ENCODE results near the gene SP140.
"Not testable (repeated sequence)": the region's sequence is repeated elsewhere in the genome, so short reads cannot be mapped to it uniquely, and the experiment has no call there.

Gene SP140

DNA sequence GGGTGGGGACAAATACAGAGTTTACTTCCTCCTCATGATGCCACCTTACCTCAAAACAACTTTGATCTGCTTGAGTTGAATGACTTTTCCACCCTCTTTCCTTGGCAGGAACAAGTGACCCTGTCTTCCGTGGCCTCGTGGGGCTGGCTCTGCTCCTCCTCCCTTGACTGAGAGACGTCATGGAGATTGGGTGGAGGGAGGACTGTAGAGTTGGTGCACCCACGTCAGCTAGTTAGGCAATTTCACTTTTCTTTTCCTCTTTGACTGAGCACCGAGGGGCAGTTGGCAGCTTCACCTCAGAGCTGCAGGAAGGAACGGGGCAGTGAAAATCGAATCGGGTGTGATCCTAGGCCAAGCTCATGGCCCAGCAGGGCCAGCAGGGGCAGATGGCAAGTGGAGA is at the start of gene SP140:
Gene SP140, plus strand, starts transcription at position 251 of the 400 bp plus-strand sequence. Its CDS starts 109 bp downstream, at position 360.
- no peak for DNase-seq

DNA sequence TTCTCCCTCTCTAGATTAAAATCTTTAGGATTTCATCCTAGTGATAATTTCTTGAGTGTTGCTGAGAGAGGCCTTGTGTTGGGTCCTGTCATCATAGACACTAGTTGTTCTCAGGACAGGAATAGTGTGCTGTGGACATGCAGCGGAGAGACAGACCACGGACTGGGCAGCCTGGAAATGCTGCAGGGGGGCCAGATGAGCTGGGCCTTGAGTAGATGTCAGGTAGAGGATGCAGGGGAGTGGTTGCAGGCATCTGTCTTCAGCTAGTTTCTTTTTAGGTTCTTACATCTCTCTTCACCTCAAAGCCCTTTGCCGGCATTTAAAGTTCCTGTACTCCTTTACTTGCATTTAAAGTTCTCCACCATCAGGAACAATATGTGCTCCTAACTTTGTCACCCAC is 48.5 kb upstream of the SP140 start:
- DNase-seq, result no peak

DNA sequence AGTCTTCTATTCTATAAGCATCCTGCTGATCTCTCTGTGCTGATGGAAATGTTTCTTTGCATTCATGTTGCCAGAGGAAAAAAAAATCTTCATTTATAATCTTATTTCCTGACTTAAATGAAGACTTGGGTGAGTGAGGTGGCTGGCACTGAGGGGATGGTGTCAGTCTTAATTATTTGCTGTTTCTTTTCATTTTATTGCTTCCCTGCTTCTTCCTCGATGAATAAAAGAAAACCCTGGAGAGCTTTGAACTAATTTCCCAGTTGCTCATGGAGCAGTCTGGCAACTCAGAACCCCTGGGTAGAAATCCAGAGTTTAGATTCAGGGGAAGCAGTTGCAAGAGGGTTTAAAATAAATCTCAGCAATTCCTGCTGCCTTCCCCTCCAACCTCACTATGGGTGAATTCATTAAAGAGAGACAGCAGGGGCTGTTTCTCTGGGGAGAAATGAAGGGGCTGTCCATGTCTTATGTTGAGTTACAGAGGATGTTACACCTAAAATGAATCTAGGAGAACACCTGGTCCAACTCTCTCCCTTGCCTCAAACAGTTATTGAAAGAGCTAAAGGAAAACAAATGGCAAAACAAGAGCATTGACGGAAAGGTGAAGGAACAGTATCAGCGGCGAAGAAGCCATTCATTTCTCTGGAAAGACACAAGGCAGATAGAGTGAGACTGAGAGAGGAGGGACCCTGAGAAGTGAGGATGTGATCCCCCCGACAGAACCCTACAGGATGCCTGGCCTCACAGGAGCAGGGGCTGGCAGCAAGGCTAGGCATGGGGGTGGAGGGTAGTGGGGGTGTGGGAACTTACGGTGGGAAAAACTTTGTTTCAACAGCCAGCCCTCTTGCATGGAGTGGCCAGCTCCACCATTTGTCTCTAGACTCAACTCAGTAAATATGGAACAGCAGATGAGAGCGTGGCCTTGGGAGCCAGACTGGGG is 46.7 kb upstream of the SP140 start:
- no peak for DNase-seq

DNA sequence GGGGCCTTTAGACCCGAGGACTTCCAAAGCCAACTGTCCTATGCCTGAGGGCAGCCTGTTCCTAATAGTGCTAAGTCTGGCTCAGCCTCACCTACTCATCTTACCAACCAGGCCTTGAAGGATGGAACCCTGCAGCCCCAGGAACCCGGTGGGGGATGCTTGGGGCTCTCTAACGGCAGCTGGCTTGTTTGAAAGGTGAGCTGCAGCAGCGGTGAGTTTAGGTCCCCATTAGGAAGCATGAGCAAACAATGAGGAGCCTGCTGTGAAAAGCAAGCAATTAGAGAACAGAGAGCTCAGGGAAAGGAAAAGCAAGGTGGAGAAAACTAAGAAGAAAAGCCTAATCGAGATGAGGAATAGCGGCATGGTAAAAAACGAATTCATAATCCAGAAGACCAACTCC is 45.6 kb upstream of the SP140 start:
- DNase-seq, result no peak

DNA sequence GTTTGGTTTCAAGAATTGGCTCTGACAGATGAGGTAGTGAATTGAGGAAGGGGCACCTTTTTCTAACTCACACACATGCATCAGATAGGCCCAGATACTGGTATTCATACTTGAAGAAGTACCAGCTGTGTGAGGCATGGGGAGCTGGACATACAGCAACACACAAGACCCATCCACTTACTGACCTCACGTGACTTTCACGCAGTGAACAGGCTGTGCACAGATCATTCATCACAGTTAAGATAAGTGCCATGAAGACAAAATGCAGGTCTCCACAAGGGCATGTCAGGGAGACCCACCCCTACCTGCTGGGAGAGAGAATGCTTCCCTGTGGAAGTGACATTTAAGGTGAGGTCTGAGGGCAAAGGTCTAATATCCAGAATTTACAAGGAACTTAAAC is 44.3 kb upstream of the SP140 start:
- DNase-seq, result no peak

DNA sequence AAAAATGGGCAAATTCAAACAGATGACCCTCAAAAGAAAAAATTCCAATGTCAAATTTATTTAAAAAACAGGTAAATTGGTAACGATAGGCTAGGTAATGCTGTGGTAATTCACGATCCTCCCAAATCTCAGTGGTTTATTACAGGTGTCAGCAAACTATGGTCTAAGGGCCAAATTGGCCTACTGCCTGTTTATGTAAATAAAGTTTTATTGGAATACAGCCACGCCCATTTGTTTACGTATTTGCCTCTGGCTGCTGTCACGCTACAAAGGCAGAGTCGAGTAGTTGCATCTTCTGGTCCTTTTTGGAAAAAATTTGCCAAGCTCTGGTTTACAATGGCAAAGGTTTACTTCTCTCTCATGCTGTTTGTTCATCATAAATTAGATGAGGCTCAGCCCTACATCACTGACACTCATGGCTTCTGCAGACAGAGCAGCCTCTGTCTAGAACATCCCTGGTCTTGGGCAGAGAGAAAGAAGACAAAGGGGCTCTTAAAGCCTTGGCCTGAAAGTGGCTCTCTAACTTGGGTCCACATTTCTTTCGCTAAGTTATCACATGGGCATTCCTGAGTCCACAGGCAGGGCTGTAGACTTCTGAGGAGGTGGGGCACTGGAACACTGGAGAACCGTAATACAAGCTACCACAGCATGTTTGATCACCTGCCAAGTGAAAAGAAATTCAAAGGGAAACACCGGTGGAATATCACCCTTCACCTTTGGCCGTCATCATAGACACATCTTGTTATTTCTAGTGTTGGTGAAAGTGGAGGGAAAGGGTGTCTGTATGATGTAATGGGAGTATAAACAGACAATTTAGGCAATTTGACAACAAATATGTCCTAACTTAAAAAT is 40.6 kb upstream of the SP140 start:
- no peak for DNase-seq

DNA sequence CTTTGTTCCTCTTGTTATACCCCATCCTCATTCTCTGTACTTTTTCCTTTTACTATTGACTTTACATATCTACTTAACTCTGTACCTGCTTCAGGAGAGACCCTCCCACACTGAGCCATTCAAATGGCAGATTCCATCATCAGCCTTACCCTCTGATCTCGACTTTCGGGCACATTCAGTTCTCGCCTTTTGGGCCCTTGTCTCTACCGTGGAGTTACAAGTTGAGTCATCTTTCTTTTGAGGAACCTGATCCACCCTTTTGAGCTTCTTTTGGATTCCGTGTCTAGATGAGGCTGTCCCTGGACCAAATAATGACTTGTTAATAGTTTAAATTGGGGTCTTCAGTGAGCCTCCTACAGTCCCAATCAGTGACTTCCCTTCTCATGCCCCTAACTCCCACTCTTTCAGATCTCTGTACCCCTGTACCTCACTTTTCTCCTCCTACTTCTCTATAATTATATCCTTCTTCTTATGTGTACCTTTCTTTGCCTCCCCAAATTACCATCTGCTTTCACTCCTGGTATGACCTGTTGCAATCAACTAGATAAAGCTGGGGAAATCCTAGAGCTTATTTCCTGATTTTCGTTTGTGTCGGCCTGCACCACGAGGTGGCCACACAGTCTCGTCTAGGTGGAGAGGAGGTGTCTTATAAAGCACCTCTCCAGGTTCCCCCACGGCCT is 23.0 kb upstream of the SP140 start:
- no peak for DNase-seq

DNA sequence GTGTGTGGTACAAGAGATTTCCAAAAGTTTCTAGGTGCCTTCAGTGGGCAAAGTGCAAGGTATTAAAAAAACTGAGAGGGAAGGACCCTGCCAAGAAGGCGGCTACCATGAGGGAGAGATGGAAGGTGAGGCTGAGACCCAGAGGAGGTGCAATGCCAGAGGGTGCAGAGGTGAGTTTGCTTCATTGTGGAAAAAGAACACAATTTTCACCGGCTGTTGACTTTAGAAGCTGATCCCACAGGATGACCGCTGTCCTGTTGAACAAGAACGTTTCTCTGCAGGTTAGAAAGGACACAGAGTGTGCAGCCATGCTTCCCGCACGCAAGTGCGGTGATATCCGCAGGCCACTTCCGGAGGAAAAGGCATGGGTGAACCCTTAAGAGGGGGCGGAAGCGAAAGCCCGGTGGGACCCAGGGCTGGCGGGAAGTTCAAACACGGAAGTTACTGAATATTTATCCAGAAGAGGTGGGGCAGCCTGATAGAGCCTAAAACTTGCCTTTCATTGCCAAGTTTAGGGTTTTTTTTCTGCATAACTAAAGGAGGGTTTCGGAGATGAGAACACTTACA is 22.3 kb upstream of the SP140 start:
- no peak for DNase-seq

DNA sequence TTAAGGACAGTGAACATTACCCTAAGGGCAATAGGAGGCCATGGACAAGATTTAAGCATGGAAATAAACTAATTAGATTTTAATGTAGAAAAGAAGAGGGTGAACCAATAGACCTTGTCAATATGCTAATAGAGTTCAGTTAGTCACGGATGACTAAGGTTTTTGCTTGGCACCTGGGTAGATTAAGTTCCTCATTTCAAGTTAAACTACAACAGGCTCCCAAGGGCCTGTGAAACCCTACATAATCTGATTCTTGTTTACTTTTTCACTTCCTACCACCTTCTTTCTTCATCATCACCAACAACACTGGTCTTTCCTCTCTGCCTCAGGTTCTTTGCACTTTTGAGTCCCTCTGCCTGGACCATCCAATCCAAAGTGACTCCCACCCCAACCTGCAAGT is 20.5 kb upstream of the SP140 start:
- peak; percentile 47 for DNase-seq

DNA sequence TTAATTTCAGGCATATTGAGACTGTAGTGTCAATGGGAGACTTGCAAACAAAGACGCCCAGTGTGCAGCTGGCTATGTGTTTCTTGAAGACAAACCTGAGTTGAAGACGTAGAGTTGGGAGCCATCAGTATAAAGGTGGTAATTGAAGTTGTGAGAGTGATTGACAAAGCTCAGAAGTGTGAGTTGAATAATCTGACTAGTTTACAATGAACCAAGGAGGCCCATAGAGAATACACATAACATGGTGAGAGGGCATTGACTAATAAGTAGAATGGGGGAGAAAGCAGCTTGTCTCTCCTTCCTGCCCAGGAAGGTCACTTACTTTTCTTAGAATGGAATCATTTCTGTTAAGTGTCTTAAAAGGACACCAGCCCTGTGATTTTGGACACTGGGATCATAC is 19.8 kb upstream of the SP140 start:
- DNase-seq, result no peak

DNA sequence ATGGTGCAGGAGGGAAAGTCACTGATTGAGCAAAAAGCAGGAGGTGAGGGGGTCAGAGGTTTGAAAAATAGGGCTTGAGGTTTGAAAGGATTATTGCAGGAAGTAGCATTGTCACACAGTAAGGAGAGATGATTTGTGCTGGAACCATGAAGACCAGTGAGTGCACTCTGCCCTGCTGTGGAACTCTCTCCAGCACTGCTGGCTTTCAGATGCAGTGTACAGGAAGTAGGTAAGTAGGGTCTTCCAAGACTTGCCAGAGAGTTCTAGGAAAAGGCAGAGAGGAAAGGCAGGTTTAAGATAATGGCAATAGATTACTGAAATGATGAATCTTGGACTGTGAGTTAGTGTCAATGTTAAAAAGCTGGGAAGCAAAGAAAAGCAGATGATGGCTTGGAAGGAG is 17.0 kb upstream of the SP140 start:
- DNase-seq, result no peak

DNA sequence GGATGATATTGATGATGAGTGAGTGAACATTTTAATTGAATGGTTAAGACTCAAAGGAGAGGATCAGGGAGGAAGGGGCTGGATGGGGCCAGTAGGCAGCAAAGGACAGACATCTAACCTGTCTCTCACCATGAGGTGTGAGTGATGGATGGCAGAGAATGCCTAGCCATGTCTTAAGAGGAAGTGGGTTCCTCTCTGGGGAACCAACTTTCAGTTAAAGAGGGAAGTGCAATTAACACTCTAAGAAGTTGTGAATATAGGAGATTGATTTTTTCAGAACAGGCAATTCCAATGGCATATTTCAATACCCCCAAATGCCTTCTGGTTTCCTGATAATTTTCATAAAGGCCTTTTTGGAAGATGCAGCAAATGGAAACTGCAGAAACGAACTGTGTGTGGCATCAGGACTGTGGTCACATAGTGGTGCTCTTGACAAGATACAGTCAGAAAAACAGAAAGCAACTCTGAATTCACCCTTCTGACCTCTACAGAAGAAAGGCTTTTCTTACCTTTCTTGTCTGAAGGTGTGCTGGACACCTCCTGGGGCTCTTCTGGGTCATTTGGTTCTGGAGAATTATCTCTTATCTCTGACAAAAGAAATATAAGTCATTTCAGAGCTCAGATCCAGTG is 16.0 kb upstream of the SP140 start:
- peak; percentile 17 for DNase-seq

DNA sequence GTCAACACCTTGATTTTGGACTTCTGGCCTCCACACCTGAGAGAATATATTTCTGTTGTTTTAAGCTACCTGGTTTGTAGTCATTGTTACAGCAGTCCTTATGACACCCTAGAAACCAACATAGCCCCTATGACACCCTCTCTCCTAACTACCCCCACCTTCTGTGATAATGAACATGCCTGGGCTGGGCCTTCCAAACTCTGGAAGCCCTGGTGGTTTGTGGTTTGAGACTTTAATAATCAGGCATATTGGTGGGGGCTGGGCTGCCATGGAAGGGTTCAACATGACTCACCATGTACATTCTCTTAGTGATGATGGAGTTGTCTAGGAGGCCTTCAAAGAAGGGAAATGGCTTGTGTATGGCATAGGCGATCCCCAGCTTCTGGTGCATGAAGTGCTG is 9.0 kb upstream of the SP140 start:
- no peak for DNase-seq

DNA sequence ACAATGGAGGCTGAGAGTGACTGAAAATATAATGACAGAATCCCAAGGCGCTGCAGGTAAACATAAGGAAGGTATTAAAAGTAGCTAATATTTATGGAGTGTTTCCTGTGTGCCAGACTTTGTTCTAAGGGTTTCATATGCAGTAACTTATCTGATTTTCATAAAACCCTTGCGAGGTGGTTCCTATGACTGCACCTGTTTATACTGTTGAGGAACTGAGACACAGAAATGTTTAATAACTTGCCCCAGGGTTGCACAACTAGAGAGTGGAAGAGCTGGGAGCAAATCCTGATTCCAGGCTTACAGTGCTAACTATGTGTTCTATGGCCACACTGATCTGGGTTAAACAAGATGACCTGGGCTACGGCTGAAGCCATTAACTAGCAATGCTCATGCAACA is 8.1 kb upstream of the SP140 start:
- DNase-seq, result no peak

DNA sequence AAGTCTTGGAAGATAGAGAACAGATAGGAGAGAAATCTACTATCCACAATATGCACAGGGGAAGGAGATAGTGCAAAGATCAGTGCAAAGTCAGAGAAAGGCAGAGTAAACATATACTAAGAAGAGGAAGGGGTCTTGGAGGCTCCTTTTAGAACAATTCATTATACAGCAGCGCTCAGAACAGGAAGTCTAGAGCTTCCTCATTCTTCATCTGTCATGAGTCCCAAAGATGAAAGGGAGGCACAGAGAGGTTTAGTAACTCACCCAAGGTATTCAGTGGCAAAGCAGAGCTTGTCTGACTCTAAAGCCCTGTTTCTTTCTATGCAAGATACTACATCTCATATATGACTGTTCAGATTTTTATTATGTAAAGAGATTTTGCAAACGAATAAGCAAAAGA is 7.1 kb upstream of the SP140 start:
- DNase-seq, result peak; percentile 46

DNA sequence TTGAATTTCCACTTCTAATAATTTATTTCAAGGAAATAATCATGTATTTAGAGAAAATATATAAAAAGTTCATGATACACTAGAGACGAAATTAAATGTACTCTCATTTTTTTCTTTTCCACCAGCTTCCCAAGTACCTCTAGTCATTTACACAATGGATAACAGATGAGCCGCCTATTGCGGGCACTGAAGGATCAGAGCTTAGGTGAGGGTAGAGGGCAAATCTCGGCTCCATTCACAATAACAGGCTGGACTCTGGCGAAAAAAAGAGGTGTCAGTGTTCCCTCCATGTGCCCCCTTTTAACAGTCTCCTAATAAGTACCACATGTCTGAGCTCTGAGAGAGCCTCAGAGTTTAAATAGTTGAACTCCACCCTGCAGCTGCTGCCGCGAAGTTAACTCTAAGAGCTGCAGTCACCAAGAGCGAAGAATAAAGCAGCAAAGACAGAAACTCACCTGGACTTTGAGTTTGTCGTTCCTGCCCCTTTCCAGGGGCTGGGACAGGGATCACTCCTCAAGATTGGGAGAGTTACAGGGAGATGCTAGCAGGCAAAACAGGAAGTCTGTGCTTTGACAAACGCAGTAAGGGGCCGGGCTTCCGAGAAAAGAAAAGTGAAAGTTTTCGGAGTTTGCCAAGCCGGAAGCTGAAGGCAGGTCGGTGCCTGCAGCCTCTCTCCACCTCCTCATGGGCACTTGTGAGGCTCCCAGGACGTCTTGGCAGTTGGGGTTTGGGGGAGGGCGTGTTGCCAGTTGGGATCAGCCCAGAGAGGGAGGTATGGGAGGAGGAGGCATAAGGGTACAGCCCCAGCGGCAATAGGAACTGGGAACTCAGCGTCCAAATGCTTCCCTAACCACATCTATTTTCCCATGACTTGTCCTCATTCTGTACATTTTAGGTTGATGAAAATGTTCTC is 5.9 kb upstream of the SP140 start, which contains the start of gene SP110:
Gene SP110, minus strand, starts transcription at position 566 of the 913 bp plus-strand sequence. CDS start 3,057 bp downstream, outside the sequence.
- peak; percentile 63 for DNase-seq

DNA sequence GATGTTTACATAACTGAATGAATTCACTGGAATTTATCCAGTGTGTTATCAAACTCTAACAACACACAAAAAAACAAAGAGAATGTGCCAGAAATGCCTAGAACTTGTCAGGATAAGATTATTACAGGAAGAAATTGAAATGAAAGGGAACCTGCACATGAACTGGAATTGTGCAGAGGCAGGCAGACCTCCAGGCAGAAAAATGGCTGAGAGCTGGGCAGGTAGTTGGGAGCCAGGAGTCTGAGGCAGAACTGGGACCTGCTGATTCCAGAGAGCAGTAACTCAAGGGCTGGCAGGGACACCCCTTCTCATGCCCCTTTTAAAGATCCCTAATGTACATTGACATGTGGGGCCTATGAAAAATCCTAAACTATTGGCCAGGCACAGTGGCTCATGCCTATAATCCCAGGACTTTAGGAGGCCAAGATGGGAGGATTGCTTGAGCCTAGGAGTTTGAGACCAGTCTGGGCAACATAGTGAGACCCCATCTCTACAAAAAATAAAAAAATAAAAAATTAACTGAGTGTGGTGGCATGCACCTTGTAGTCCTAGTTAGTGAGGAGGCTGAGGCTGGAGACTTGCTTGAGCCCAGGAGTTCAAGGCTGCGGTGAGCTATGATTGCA is 5.1 kb upstream of the SP140 start:
- no peak for DNase-seq

DNA sequence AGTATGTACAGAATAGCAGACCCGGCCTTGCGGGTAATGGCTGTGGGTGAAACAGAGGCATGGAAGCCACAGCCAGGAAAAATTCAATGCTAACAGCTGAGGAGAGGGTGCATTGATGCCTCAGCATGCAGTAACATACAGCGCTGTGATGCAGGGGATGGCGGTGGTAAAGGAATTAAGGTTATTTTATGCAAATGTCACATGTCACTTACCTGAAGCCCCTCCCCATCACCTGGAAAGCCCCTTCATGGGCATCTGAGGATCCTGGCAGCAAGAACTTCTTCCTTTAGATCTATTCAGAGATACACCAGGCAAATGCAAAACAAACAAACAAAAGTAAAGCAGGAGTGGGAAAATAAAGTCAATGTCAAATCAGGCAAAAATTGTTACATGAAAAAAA is 4.0 kb upstream of the SP140 start:
- no peak for DNase-seq

DNA sequence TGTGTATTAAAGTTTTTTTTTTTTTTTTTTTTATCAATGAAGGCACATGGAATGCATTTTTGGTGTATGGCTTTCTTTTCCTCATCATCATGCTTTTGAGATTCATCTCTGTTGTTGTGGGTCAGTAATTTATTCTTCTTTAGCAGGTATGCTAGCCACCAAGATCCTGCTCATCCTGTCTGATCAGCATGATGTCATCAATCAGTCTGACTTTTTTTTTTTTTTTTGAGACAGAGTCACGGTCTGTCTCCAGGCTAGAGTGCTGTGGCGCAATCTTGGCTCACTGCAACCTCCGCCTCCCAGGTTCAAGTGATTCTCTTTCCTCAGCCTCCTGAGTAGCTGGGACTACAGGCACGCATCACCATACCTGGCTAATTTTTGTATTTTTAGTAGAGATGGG is 2.7 kb upstream of the SP140 start:
- DNase-seq, result not testable (repeated sequence)

DNA sequence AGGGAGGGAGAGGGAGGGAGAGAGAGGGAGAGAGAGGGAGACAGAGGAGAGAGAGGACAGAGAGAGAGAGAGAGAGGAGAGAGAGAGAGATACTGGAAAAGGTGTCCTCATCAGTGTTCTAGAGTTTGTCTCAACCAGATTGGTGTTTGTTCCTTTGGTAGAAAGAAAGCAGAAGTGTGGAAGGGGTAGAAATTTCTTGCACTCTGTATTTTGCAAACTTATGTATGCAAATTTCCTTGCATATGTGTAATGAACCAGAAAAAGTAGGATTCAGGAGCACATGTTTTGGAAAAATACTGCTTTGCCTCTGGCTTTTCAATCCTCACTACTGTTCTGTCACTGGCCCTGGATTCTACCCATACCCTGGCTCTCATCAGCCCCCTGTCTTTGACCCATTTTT is 1.1 kb upstream of the SP140 start:
- no peak for DNase-seq

DNA sequence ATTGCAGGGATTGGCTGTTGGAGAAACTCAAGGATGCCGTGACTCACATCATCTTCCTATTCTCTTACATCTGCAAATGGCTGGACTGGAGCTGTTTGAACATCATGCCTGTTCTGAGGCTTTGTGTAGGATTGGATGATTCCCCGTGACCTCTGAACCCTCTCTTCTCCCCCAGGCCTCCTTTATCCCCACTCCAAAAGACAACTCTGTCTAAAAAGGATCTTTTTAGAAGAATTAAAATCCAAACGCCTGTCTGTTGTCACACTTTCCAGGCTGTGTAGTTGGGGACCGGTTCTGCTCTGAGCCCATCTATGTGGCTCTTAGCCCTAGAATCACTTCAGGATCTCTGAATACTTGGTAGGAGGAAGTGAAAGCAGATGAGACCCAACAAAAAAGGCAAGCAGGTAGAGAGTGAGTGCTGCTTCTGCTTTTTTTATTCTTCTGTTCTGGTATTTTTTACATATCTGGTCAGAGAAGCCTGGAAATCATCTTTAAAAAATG is 565 bp downstream of the SP140 start:
- DNase-seq, result no peak

Measured in GF-D8 (cell line).